Activated B cell treated with CpG ODN at 0.5 μM for 24 hours (primary cell): Measurements from ENCODE around the gene ZFP62. TPM values are rescaled to one million over a fixed set of nuclear protein-coding genes. Genes with fewer than 3 reads are reported as not detected.

Experiments
- ATAC-seq: fragments of 200-7000 bp; cut with Tn5 transposase; one replicate; pipeline ENCODE4 v1.10.0; 2021; ENCODE audit warnings: low read depth, mild to moderate bottlenecking, moderate library complexity
- CTCF ChIA-PET: fragments of 350-600 bp; sonication (Branson Sonifier 250); formaldehyde crosslinking; loops from one replicate; lab custom pipeline; 2021; ENCODE audit warnings: antibody characterized with exemption; lab: Charles Lee
- POLR2A ChIA-PET: fragments of 350-600 bp; sonication (Branson Sonifier 250); formaldehyde crosslinking; loops from one replicate; lab custom pipeline; 2021; ENCODE audit warnings: antibody characterized with exemption; lab: Charles Lee
- DNase-seq: peaks from one replicate; pipeline ENCODE4 v3.0.0; 2022
- H3K27ac Mint-ChIP-seq: one replicate; pipeline ENCODE4 v1.8.0; 2020; ENCODE audit warnings: mixed read lengths
- H3K27me3 Mint-ChIP-seq: one replicate; pipeline ENCODE4 v1.8.0; 2021; ENCODE audit warnings: mixed read lengths
- H3K36me3 Mint-ChIP-seq: one replicate; pipeline ENCODE4 v1.8.0; 2021; ENCODE audit warnings: low read depth, mixed read lengths
- H3K4me1 Mint-ChIP-seq: one replicate; pipeline ENCODE4 v1.8.0; 2021; ENCODE audit warnings: mixed read lengths
- H3K4me3 Mint-ChIP-seq: one replicate; pipeline ENCODE4 v1.8.0; 2020; ENCODE audit warnings: mild to moderate bottlenecking, mixed read lengths
- H3K9me3 Mint-ChIP-seq: one replicate; pipeline ENCODE4 v1.8.0; 2020; ENCODE audit warnings: mixed read lengths
- CTCF ChIP-seq: fragments of 200-600 bp; IDR thresholded peaks from one replicate; pipeline ENCODE4 v1.8.0; 2022; ENCODE audit warnings: antibody characterized with exemption, mild to moderate bottlenecking
- intact Hi-C: fragments of 100-400 bp; cut with micrococcal nuclease; formaldehyde crosslinking; loops from one replicate; pipeline ENCODE4 v1.15.1; 2024
- total RNA-seq: library from RNA; stranded (reverse); gene quantifications from 2 replicates; pipeline ENCODE4 v1.2.3, GENCODE V29; 2022

The ZFP62 gene
- total RNA-seq, 1 donor from 2014 or later = 45.6 TPM

GRCh38 chr5:180810210-180810958, 50.7 kb downstream of the ZFP62 start:
- peaks cover 76% of the 10 kb centered on the region for H3K4me1 Mint-ChIP-seq
- H3K36me3 Mint-ChIP-seq = peaks cover 13% of the 10 kb centered on the region
- peak overlapping the region; percentile 100 for H3K27ac Mint-ChIP-seq
- ATAC-seq (peak; percentile 84), DNase-seq (peak; percentile 98)
- intact Hi-C loops = loop anchor here (1.0 kb wide), 5 partner anchors 8 to 451 kb away; partner anchors contain the start of genes MGAT1, TRIM52 and ZFP62
- H3K27me3 Mint-ChIP-seq = no peaks in the 10 kb centered on the region
- POLR2A ChIA-PET = interaction anchor here (0.6 to 9.5 kb wide), 33 partner anchors 9 to 1187 kb away, joined by 3 to 240 read pairs (median 5); partner anchors contain the start of genes HNRNPH1, MGAT1, RACK1 and ZFP62
- CTCF ChIA-PET = interaction anchor here (1.0 to 1.2 kb wide), 2 partner anchors 21 to 50 kb away, joined by 3 to 6 read pairs; no protein-coding TSS in a partner anchor
- peak overlapping the region; percentile 98 for H3K4me3 Mint-ChIP-seq
- TF ChIP-seq CTCF = no peak
- no peaks in the 10 kb centered on the region for H3K9me3 Mint-ChIP-seq

- H3K27ac Mint-ChIP-seq = peak overlapping the region; percentile 100
- peak overlapping the region; percentile 98 for H3K4me3 Mint-ChIP-seq
- intact Hi-C loops = loop anchor here (1.0 to 10.0 kb wide), 7 partner anchors 7 to 1075 kb away; partner anchors contain the start of genes MAML1, MAPK9, MGAT1 and TRIM52
- CTCF ChIA-PET = interaction anchor here (1.0 to 1.2 kb wide), 2 partner anchors 21 to 51 kb away, joined by 3 to 6 read pairs; no protein-coding TSS in a partner anchor
- POLR2A ChIA-PET = interaction anchor here (0.9 to 9.5 kb wide), 21 partner anchors 8 to 1186 kb away, joined by 3 to 240 read pairs (median 7); partner anchors contain the start of genes HNRNPH1, MGAT1 and ZFP62
- DNase-seq = peak; percentile 90
- no peaks in the 10 kb centered on the region for H3K27me3 Mint-ChIP-seq
- no peak for TF ChIP-seq CTCF
- peaks cover 13% of the 10 kb centered on the region for H3K36me3 Mint-ChIP-seq
- ATAC-seq = peak; percentile 67
- H3K4me1 Mint-ChIP-seq = peaks cover 78% of the 10 kb centered on the region
- H3K9me3 Mint-ChIP-seq = no peaks in the 10 kb centered on the region
Measured at GRCh38 chr5:180809403-180810209, 51.5 kb downstream of the ZFP62 start.

- Mint-ChIP-seq H3K36me3 (peaks cover 16% of the 10 kb centered on the region), H3K4me3 (peak overlapping the region; percentile 98), H3K9me3 (no peaks in the 10 kb centered on the region), H3K27ac (peak overlapping the region; percentile 70), H3K27me3 (no peaks in the 10 kb centered on the region), H3K4me1 (peaks cover 80% of the 10 kb centered on the region)
- intact Hi-C loops = loop anchor here (10.0 kb wide), 2 partner anchors 514 to 1074 kb away; partner anchors contain the start of genes MAML1 and MAPK9
- ATAC-seq (no peak), DNase-seq (no peak)
- TF ChIP-seq CTCF = no peak
- ChIA-PET POLR2A (interaction anchor here (0.5 to 9.5 kb wide), 5 partner anchors 13 to 338 kb away, joined by 3 to 240 read pairs (median 7); partner anchors contain the start of gene ZFP62), CTCF (interaction anchor here (1.0 kb wide), 1 partner anchor 24 kb away, joined by 3 read pairs; no protein-coding TSS in a partner anchor)
Measured at GRCh38 chr5:180808461-180809000, 52.5 kb downstream of the ZFP62 start.

- TF ChIP-seq CTCF = no peak
- peak overlapping the region; percentile 61 for H3K4me3 Mint-ChIP-seq
- ChIA-PET POLR2A (interaction anchor here (0.7 to 9.5 kb wide), 3 partner anchors 14 to 53 kb away, joined by 3 to 240 read pairs (median 7); partner anchors contain the start of gene ZFP62), CTCF (interaction anchor here (1.0 kb wide), 1 partner anchor 23 kb away, joined by 3 read pairs; no protein-coding TSS in a partner anchor)
- peaks cover 19% of the 10 kb centered on the region for H3K36me3 Mint-ChIP-seq
- H3K9me3 Mint-ChIP-seq = no peaks in the 10 kb centered on the region
- no peak for ATAC-seq
- H3K4me1 Mint-ChIP-seq = peaks cover 73% of the 10 kb centered on the region
- H3K27ac Mint-ChIP-seq = peak overlapping the region; percentile 91
- intact Hi-C loops = loop anchor here (10.0 kb wide), 2 partner anchors 513 to 1073 kb away; partner anchors contain the start of genes MAML1 and MAPK9
- DNase-seq = no peak
- H3K27me3 Mint-ChIP-seq = no peaks in the 10 kb centered on the region
Measured at GRCh38 chr5:180807654-180808414, 53.2 kb downstream of the ZFP62 start.
